Measurements from ENCODE around the gene ATG9A.

ATG9A gene

GRCh38 chr2:219177552-219178376, 51.7 kb downstream of the ATG9A start, which contains the start of gene RETREG2:
Gene RETREG2, plus strand, starts transcription at chr2:219178275. Its CDS starts 78 bp downstream, at chr2:219178353.
- no peak for DNase-seq (ENCODE audit: low read depth)

GRCh38 chr2:219176818-219177551, 52.5 kb downstream of the ATG9A start, which contains the start of gene CNPPD1:
Gene CNPPD1, minus strand, starts transcription at chr2:219176925. Its CDS starts 97 bp downstream, at chr2:219176828.
- no peak for DNase-seq (ENCODE audit: low read depth)

DNA sequence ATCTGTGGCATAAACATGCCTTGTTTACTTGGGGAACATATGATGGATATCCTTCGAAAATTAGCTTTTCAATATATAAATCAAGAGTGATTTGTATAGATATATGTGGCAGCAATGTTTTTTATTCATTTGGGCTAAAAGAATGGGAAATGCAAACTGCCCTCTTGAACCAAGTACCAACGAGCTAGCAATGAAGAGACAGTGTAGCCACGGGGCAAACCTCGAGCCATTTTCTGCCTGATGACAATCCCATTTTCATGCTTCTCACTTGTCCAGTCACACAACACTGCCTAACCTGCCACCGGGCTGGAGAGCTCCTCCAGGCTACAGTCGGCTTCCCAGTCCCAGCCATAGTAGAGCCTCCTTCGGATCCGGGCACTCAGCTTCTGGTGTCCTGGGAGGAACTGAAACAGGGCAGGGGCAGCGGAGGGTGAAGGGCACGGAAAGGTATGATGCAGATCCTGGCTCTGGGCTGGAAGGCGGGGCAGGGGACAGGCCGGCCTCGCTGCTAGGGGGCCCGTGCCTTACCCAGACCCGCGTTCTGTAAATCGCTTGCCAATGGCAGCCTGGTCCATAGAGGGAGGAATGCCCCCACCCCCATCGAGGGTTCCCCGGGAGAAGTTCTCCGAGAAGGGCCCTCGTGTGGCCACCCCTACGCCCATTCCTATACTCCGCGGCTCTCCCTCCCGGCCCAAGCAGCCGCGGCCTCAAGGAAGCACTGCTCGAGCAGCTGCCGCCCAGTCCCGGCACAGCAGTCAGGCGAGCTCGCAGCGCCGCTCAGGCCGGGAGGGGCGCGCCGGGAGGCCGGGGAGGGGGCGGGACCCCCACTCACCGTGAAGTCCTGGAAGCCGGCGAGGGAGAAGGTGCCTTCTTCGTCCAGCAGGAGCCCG, 53.3 kb downstream of the ATG9A start:
- DNase-seq (ENCODE audit: low read depth) = no peak

DNA sequence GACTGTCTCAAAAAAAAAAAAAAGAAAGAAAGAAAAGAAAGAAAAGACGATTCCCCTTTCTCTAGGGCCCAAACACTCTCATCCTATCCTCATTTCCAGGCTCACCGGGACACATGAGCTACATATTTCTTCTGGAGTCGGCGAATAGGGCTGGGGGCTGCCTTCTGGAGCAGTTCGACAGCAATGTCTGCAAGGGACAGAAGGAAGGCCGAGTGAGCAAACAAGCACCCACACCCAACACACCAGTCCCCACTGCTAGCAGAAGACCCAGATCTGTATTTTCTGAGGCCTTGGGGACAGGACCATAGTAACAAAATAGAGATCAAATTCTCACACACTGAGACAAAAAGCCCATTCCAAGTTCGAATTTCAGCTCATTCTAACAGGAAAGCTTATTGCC, 54.0 kb downstream of the ATG9A start:
- no peak for DNase-seq (ENCODE audit: low read depth)

- DNase-seq (ENCODE audit: low read depth) = no peak
Observed at GRCh38 chr2:219174801-219175200, 54.6 kb downstream of the ATG9A start.

DNA sequence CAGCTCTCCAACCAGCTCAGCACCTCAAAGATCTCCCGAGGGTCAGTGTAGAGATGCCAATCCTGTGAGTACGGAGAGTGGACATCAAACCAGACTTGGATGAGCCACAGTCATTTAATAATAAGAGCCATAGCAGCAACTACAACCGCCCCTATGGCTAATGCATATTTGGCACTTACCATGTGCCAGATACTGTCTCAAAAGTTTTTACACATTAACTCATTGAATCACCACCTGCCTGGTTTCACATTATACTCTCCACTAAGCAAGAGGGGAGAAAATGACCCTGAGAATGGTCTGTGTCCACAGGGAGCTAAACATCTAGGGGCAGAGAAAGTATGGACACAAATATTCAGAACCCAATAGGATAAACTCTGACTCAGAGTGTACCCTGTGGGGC, 55.3 kb downstream of the ATG9A start:
- no peak for DNase-seq (ENCODE audit: low read depth)

- no peak for DNase-seq (ENCODE audit: low read depth)
Observed at GRCh38 chr2:219173176-219173575, 56.3 kb downstream of the ATG9A start.

DNA sequence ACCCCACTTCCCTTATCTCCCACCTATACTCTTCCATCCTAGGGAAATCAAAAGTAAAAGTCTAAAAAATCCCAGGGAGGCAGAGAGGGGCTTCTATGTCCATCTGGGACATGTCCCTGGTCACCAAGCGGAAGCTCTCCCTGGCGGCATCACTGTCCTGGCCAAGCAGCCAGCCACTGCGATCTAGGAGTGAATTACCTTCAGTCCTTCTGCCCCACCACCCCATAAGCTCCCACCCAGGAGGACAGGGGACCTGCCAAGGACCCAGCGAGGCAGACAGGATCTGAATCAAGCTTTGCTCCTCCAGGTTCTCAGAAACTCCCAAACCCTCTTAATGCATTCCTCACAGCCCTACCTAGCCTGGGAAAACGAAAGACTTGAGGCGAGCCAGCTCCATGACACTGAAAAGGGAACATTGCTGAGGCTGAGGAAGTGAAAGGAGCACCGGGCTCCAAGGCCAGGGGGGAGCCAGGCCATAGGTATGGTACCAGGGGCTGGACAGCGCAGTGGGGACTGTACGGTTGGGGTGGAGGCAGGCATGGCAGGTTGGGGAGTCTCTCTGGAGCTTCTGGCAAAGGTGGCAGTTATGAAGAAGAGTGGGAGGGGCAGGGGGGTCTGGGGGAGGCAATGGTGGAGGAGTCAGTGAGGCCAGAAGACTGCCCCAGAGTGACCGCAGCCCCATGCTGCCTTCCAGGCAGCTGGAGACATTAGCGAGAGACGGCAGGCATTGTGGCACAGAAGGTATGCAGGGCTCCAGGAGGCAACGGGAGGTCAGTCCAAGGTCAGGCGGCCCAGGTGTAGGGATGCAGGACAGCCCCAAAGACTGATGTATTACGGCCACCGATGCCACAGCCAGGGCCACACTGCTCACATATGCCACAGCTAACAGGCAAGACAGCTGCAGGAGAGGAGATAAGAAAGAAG, 56.9 kb downstream of the ATG9A start:
- no peak for DNase-seq (ENCODE audit: low read depth)

DNA sequence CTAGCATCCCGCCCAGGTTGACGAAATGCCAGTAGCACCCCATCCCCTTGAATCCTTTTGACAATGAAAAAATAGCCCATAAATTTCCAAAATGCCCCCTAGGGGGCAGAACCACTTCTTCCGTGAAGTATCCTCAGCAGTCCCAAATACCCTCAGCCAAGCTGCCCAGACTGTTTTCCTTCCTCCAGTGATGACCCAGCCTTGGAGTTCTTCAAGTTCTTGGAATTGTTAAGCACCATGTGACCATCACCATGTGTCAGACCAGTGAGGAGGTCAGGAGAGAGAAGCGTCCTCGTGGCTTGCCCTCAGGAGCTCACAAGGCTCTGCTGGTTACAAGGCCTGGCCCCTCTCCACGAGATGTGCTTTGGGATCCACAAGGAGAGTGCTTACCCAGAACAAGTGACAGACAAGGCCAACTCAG, 58.2 kb downstream of the ATG9A start:
- DNase-seq (ENCODE audit: low read depth) = no peak

DNA sequence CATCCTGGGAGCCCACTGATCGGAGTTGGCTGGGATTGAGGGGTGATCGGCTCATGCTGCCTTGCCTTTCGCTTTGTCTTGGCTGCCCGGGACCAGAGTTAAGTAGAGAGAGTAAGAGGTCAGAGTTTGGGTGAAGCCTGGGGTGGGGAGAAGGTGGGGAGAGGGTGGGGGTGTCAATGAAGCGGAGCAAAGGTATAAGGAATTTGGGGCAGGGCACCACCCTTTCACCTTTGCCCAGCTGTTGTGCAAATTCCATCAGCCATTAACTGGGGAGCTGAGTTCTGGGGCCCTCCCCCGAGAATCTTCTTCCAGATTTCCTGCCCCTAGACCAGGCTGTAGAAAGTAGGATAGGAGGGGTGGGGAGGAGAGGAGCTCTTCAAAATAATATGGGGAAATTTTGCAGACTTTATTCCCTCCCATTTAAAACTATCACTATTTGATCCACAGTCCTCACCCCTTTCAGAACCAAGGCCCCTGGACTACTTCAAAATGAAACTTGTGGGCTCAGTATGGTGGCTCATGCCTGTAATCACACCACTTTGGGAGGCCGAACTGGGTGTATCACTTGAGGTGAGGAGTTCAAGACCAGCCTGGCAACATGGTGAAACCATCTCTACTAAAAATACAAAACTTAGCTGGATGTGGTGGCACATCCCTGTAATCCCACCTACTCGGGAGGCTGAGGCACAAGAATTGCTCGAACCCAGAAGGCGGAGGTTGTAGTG, 59.3 kb downstream of the ATG9A start, which contains the start of gene SLC23A3:
SLC23A3 (minus strand) TSS at position 100 of the 725 bp plus-strand sequence; CDS start at position 55, 45 bp downstream.
- no peak for DNase-seq (ENCODE audit: low read depth)
